GM23338 (cell line): ENCODE measurements around the gene UBAC2. TPM values are rescaled to one million over a fixed set of nuclear protein-coding genes. Genes with fewer than 3 reads are reported as not detected.

Experiments
- ATAC-seq: fragments of 200-7000 bp; cut with Tn5 transposase; 3 replicates; pipeline ENCODE4 v1.9.1; 2020
- DNase-seq: peaks from one replicate; pipeline ENCODE4 v3.0.0-alpha.2; 2015; ENCODE audit warnings: low spot score
- H2AFZ ChIP-seq: fragments of 200-600 bp; sonication (generic); 2 replicates; pipeline ENCODE4 v1.8.0; 2016; ENCODE audit warnings: antibody characterized with exemption, mild to moderate bottlenecking, moderate library complexity
- H3F3A ChIP-seq: fragments of 200-600 bp; sonication (generic); replicated peaks from 2 replicates; pipeline ENCODE4 v1.8.0; 2017; ENCODE audit warnings: antibody characterized with exemption, mixed run types, low read depth
- H3K27ac ChIP-seq: fragments of 200-600 bp; sonication (generic); 2 replicates; pipeline ENCODE4 v1.6.1; 2016; ENCODE audit warnings: low read depth
- H3K27me3 ChIP-seq: fragments of 200-600 bp; sonication (generic); 2 replicates; pipeline ENCODE4 v1.8.0; 2016; ENCODE audit warnings: mild to moderate bottlenecking, mixed run types, moderate library complexity; ENCODE audit not compliant: insufficient read depth
- H3K36me3 ChIP-seq: fragments of 200-600 bp; sonication (generic); 2 replicates; pipeline ENCODE4 v1.8.0; 2016; ENCODE audit warnings: mild to moderate bottlenecking; ENCODE audit not compliant: insufficient read depth
- H3K4me1 ChIP-seq: fragments of 200-600 bp; sonication (generic); 2 replicates; pipeline ENCODE4 v1.8.0; 2016; ENCODE audit warnings: mild to moderate bottlenecking, moderate library complexity; ENCODE audit not compliant: insufficient read depth
- H3K4me2 ChIP-seq: fragments of 200-600 bp; sonication (generic); 2 replicates; pipeline ENCODE4 v1.7.1; 2017; ENCODE audit warnings: mixed run types
- H3K4me3 ChIP-seq: fragments of 200-600 bp; sonication (generic); 2 replicates; pipeline ENCODE4 v1.6.1; 2016; ENCODE audit warnings: mixed run types
- H3K79me2 ChIP-seq: fragments of 200-600 bp; sonication (generic); replicated peaks from 2 replicates; pipeline ENCODE4 v1.8.0; 2017; ENCODE audit warnings: mild to moderate bottlenecking; ENCODE audit not compliant: insufficient read depth
- H3K9me2 ChIP-seq: fragments of 200-600 bp; sonication (generic); 2 replicates; pipeline ENCODE4 v1.8.0; 2017; ENCODE audit not compliant: insufficient read depth
- H4K20me1 ChIP-seq: fragments of 200-600 bp; sonication (generic); replicated peaks from 2 replicates; pipeline ENCODE4 v1.8.0; 2017; ENCODE audit warnings: mild to moderate bottlenecking; ENCODE audit not compliant: insufficient read depth
- H3K27ac Mint-ChIP-seq: 2 replicates; pipeline ENCODE4 v1.8.0; 2020; ENCODE audit warnings: inconsistent platforms, mild to moderate bottlenecking, moderate library complexity, mixed read lengths
- H3K27me3 Mint-ChIP-seq: 3 replicates; pipeline ENCODE4 v1.8.0; 2022; ENCODE audit warnings: low read depth, mild to moderate bottlenecking, moderate library complexity, mixed read lengths, inconsistent platforms; ENCODE audit not compliant: insufficient read depth, poor library complexity
- H3K36me3 Mint-ChIP-seq: 3 replicates; pipeline ENCODE4 v1.8.0; 2021; ENCODE audit warnings: low read depth, mild to moderate bottlenecking, inconsistent platforms, moderate library complexity, mixed read lengths
- H3K4me1 Mint-ChIP-seq: 3 replicates; pipeline ENCODE4 v1.8.0; 2020; ENCODE audit warnings: mild to moderate bottlenecking, inconsistent platforms, mixed read lengths
- H3K4me3 Mint-ChIP-seq: 3 replicates; pipeline ENCODE4 v1.8.0; 2021; ENCODE audit warnings: moderate library complexity, mild to moderate bottlenecking, inconsistent platforms, mixed read lengths
- H3K9me3 Mint-ChIP-seq: 3 replicates; pipeline ENCODE4 v1.8.0; 2020; ENCODE audit warnings: moderate library complexity, mild to moderate bottlenecking, inconsistent platforms, mixed read lengths
- CREB1 ChIP-seq: fragments of 250-450 bp; sonication (Bioruptor Pico); IDR thresholded peaks from 2 replicates; pipeline ENCODE4 v1.5.0; 2020; ENCODE audit warnings: low read depth, mild to moderate bottlenecking, moderate library complexity
- EZH2phosphoT487 ChIP-seq: fragments of 200-600 bp; sonication (generic); IDR thresholded peaks from one replicate; pipeline ENCODE4 v1.8.1; 2018; ENCODE audit warnings: antibody characterized with exemption; ENCODE audit not compliant: unreplicated experiment
- ZNF114 ChIP-seq: fragments of 250-450 bp; sonication (Bioruptor Pico); IDR thresholded peaks from 2 replicates; pipeline ENCODE4 v1.5.0; 2020; ENCODE audit warnings: mild to moderate bottlenecking, moderate library complexity
- polyA plus RNA-seq: library from polyadenylated mRNA; unstranded; fragments of >200 nt; fragmentation: Nextera tagmentation; extraction: Ambion mirVana; gene quantifications from 2 replicates; pipeline ENCODE4 v1.2.1, GENCODE V29; 2016
- total RNA-seq: library from RNA; depleted of rRNA; stranded (reverse); fragments of >200 nt; shearing (Covaris generic); gene quantifications from 2 replicates; pipeline ENCODE4 v1.2.3, GENCODE V29; 2014
- TF ChIP-seq, protein P1 (sequence below): fragments of 250-450 bp; sonication (Bioruptor Pico); IDR thresholded peaks from 2 replicates; pipeline ENCODE4 v1.5.0; 2020; ENCODE audit warnings: mild to moderate bottlenecking, moderate library complexity
- TF ChIP-seq, protein P2 (sequence below), 2 experiments: fragments of 200-600 bp in 1 of 2; sonication (generic) in 1 of 2; conservative IDR thresholded peaks; 2 replicates each; pipeline versions ENCODE4 v1.5.1 to v1.6.1; 2016 to 2017; ENCODE audit warnings: antibody characterized with exemption in 2 of 2, low read depth in 2 of 2, mild to moderate bottlenecking in 2 of 2, moderate library complexity in 1 of 2

The UBAC2 gene
- total and polyA plus RNA-seq, 2 experiments from 2014 or later: 37.9 to 76.9 TPM

DNA sequence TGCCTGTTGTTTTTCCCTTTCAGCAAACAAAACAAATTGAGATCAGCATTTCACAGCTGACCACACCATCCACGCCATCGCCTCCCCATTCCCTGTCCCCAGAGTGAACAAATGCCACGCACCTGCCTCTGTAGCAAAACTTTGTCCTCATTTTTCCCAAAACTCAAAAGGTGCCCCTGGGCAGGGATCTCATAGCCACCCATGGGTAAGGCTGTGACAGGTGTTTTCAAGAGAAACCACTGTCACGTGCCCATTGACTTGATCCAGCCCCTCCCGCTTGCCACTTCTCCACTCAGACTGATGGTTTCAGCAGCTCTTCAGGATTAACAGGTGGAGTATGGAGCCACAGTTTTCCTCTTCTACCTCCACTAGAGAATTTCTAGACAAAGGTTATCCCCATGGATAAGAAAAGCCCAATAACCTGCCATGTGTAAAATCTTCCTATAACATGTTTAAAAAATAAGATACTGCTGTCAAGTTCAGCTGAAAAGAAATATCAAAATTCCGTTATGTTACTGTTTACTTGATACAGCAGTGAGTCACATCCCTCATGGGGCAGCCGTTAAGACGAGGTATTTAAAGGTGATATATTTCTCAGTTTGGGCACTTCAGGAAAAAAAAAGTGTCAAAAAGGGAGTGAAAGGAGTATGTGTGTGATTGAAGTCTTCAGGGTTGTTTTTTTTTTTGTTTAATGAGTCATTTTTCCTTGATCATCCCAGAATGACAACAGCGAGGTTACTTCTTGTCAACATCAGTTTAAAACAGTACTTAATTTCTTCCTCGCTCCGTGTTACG is 170.0 kb downstream of the UBAC2 start:
- ATAC-seq: no peak

DNA sequence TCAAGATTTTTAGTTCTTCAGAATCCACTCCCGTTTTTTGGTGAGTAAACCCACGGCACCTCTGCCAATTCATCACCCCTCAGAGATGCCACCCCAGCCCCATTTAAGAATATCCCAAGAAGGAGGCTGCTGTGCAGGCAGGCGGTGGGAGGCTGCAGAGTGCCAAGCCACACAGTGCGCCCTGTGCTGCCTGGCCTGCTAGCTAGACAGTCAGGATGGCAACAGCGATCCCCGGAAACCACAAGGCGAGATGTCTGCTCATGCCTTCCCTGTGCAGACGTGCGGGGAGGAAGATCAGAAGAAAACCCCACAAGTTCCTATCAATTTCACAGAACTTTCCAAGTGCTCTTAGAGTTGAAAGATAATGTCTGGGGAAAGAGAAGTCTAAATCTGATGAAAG is 171.3 kb downstream of the UBAC2 start:
- no peak overlapping the region for H3K4me2 ChIP-seq
- no peaks in the 10 kb centered on the region for H3K9me3 Mint-ChIP-seq
- H3K36me3 Mint-ChIP-seq: peaks cover 14% of the 10 kb centered on the region
- H3K27me3 Mint-ChIP-seq: peaks cover 15% of the 10 kb centered on the region
- peaks cover 9% of the 10 kb centered on the region for H3K4me1 Mint-ChIP-seq
- no peaks in the 10 kb centered on the region for H3K27me3 ChIP-seq
- H3K4me3 Mint-ChIP-seq: no peak overlapping the region
- H3K36me3 ChIP-seq: no peaks in the 10 kb centered on the region
- DNase-seq: no peak
- peaks cover 5% of the 10 kb centered on the region; the same call in 1 of the 2 replicates for H3K4me1 ChIP-seq
- no peak overlapping the region for H2AFZ ChIP-seq
- H3K4me3 ChIP-seq: no peak overlapping the region
- H3K27ac Mint-ChIP-seq: peak overlapping the region; percentile 63
- no peak overlapping the region for H3K27ac ChIP-seq
- no peak for ATAC-seq
- no peaks in the 10 kb centered on the region for H4K20me1 ChIP-seq
- no peaks in the 10 kb centered on the region for H3K79me2 ChIP-seq
- no peaks in the 10 kb centered on the region for H3K9me2 ChIP-seq
- no peak for TF ChIP-seq ZNF114 (CRISPR knock-in tag)
- no peak for TF ChIP-seq CREB1
- TF ChIP-seq, protein P1, sequence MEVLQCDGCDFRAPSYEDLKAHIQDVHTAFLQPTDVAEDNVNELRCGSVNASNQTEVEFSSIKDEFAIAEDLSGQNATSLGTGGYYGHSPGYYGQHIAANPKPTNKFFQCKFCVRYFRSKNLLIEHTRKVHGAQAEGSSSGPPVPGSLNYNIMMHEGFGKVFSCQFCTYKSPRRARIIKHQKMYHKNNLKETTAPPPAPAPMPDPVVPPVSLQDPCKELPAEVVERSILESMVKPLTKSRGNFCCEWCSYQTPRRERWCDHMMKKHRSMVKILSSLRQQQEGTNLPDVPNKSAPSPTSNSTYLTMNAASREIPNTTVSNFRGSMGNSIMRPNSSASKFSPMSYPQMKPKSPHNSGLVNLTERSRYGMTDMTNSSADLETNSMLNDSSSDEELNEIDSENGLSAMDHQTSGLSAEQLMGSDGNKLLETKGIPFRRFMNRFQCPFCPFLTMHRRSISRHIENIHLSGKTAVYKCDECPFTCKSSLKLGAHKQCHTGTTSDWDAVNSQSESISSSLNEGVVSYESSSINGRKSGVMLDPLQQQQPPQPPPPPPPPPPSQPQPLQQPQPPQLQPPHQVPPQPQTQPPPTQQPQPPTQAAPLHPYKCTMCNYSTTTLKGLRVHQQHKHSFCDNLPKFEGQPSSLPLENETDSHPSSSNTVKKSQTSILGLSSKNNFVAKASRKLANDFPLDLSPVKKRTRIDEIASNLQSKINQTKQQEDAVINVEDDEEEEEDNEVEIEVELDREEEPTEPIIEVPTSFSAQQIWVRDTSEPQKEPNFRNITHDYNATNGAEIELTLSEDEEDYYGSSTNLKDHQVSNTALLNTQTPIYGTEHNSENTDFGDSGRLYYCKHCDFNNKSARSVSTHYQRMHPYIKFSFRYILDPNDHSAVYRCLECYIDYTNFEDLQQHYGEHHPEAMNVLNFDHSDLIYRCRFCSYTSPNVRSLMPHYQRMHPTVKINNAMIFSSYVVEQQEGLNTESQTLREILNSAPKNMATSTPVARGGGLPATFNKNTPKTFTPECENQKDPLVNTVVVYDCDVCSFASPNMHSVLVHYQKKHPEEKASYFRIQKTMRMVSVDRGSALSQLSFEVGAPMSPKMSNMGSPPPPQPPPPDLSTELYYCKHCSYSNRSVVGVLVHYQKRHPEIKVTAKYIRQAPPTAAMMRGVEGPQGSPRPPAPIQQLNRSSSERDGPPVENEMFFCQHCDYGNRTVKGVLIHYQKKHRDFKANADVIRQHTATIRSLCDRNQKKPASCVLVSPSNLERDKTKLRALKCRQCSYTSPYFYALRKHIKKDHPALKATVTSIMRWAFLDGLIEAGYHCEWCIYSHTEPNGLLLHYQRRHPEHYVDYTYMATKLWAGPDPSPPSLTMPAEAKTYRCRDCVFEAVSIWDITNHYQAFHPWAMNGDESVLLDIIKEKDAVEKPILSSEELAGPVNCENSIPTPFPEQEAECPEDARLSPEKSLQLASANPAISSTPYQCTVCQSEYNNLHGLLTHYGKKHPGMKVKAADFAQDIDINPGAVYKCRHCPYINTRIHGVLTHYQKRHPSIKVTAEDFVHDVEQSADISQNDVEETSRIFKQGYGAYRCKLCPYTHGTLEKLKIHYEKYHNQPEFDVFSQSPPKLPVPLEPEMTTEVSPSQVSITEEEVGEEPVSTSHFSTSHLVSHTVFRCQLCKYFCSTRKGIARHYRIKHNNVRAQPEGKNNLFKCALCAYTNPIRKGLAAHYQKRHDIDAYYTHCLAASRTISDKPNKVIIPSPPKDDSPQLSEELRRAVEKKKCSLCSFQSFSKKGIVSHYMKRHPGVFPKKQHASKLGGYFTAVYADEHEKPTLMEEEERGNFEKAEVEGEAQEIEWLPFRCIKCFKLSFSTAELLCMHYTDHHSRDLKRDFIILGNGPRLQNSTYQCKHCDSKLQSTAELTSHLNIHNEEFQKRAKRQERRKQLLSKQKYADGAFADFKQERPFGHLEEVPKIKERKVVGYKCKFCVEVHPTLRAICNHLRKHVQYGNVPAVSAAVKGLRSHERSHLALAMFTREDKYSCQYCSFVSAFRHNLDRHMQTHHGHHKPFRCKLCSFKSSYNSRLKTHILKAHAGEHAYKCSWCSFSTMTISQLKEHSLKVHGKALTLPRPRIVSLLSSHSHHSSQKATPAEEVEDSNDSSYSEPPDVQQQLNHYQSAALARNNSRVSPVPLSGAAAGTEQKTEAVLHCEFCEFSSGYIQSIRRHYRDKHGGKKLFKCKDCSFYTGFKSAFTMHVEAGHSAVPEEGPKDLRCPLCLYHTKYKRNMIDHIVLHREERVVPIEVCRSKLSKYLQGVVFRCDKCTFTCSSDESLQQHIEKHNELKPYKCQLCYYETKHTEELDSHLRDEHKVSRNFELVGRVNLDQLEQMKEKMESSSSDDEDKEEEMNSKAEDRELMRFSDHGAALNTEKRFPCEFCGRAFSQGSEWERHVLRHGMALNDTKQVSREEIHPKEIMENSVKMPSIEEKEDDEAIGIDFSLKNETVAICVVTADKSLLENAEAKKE (CRISPR knock-in tag): no peak
- no peaks in the 10 kb centered on the region for H3F3A ChIP-seq

More for the DNA sequence above, 170.0 kb downstream of the UBAC2 start:
- H3K9me2 ChIP-seq: no peaks in the 10 kb centered on the region
- Mint-ChIP-seq H3K36me3 (peaks cover 11% of the 10 kb centered on the region), H3K4me1 (peaks cover 11% of the 10 kb centered on the region), H3K9me3 (no peaks in the 10 kb centered on the region), H3K27me3 (peaks cover 13% of the 10 kb centered on the region), H3K4me3 (no peak overlapping the region), H3K27ac (no peak overlapping the region)
- H3K4me1 ChIP-seq: peaks cover 5% of the 10 kb centered on the region; the same call in 1 of the 2 replicates
- H3K79me2 ChIP-seq: no peaks in the 10 kb centered on the region
- H4K20me1 ChIP-seq: no peaks in the 10 kb centered on the region
- no peaks in the 10 kb centered on the region for H3K27me3 ChIP-seq
- H3K36me3 ChIP-seq: no peaks in the 10 kb centered on the region
- no peak overlapping the region for H3K4me3 ChIP-seq
- no peak for DNase-seq
- no peaks in the 10 kb centered on the region for H3F3A ChIP-seq
- TF ChIP-seq EZH2phosphoT487 (no peak), ZNF114 (CRISPR knock-in tag) (no peak)
- TF ChIP-seq, protein P2, sequence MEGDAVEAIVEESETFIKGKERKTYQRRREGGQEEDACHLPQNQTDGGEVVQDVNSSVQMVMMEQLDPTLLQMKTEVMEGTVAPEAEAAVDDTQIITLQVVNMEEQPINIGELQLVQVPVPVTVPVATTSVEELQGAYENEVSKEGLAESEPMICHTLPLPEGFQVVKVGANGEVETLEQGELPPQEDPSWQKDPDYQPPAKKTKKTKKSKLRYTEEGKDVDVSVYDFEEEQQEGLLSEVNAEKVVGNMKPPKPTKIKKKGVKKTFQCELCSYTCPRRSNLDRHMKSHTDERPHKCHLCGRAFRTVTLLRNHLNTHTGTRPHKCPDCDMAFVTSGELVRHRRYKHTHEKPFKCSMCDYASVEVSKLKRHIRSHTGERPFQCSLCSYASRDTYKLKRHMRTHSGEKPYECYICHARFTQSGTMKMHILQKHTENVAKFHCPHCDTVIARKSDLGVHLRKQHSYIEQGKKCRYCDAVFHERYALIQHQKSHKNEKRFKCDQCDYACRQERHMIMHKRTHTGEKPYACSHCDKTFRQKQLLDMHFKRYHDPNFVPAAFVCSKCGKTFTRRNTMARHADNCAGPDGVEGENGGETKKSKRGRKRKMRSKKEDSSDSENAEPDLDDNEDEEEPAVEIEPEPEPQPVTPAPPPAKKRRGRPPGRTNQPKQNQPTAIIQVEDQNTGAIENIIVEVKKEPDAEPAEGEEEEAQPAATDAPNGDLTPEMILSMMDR (conservative IDR thresholded peaks at IDR 0.05; ENCODE audit: low read depth in 2 of 2): no peak
- no peak overlapping the region for H3K4me2 ChIP-seq
- no peak overlapping the region for H2AFZ ChIP-seq
- no peak overlapping the region for H3K27ac ChIP-seq
